BLaER1 (cell line): Measurements from ENCODE around the gene MEGF10.
"Not testable (repeated sequence)": the region's sequence is repeated elsewhere in the genome, so short reads cannot be mapped to it uniquely, and the experiment has no call there.

Source experiments
- H3K27ac ChIP-seq: shearing (Covaris generic); formaldehyde crosslinking; 2 replicates; pipeline ENCODE4 v1.8.1; 2022
- H3K27me3 ChIP-seq: shearing (Covaris generic); formaldehyde crosslinking; 2 replicates; pipeline ENCODE4 v1.8.1; 2022
- H3K36me3 ChIP-seq: shearing (Covaris generic); formaldehyde crosslinking; 2 replicates; pipeline ENCODE4 v1.8.1; 2022
- H3K4me1 ChIP-seq: shearing (Covaris generic); formaldehyde crosslinking; 2 replicates; pipeline ENCODE4 v1.8.1; 2022
- H3K4me2 ChIP-seq: shearing (Covaris generic); formaldehyde crosslinking; 2 replicates; pipeline ENCODE4 v1.8.1; 2022
- H3K4me3 ChIP-seq: shearing (Covaris generic); formaldehyde crosslinking; 2 replicates; pipeline ENCODE4 v1.8.1; 2022
- H3K9ac ChIP-seq: shearing (Covaris generic); formaldehyde crosslinking; 2 replicates; pipeline ENCODE4 v1.8.1; 2022
- H3K9me3 ChIP-seq: shearing (Covaris generic); formaldehyde crosslinking; 2 replicates; pipeline ENCODE4 v1.8.1; 2022
- H4K20me1 ChIP-seq: shearing (Covaris generic); formaldehyde crosslinking; 2 replicates; pipeline ENCODE4 v1.8.1; 2022
- Cebpa-rat ChIP-seq: shearing (Covaris generic); IDR thresholded peaks from 2 replicates; pipeline ENCODE4 v1.8.1; 2022

Gene MEGF10

GRCh38 chr5:127290019-127290945 is at the start of gene MEGF10:
MEGF10 (plus strand) TSS chr5:127290796; CDS start chr5:127331309, 40,513 bp downstream.
- Histone ChIP-seq H3K27me3 (no peaks in the 10 kb centered on the region), H3K4me2 (no peak within 1 kb of the TSS), H3K4me1 (no peaks in the 10 kb centered on the region), H3K36me3 (no peaks in the 10 kb centered on the region), H4K20me1 (no peaks in the 10 kb centered on the region), H3K9me3 (peaks cover 29% of the 10 kb centered on the region), H3K27ac (no peak within 1 kb of the TSS), H3K4me3 (no peak within 1 kb of the TSS), H3K9ac (no peak within 1 kb of the TSS)
- no peak for TF ChIP-seq Cebpa-rat

GRCh38 chr5:127243011-127243410 is 47.6 kb upstream of the MEGF10 start:
- Histone ChIP-seq H3K27ac (no peak overlapping the region), H3K9ac (no peak overlapping the region), H3K27me3 (no peaks in the 10 kb centered on the region), H3K4me3 (no peak overlapping the region), H3K9me3 (0 out of 2 replicates have a peak, but pooled peaks cover 3% of the 10 kb centered on the region), H3K4me2 (no peak overlapping the region), H3K36me3 (no peaks in the 10 kb centered on the region), H3K4me1 (no peaks in the 10 kb centered on the region), H4K20me1 (no peaks in the 10 kb centered on the region)
- no peak for TF ChIP-seq Cebpa-rat

GRCh38 chr5:127254729-127255284 is 35.8 kb upstream of the MEGF10 start:
- H3K9ac ChIP-seq: no peak overlapping the region
- H3K9me3 ChIP-seq: peaks cover 27% of the 10 kb centered on the region
- H3K4me2 ChIP-seq: no peak overlapping the region
- TF ChIP-seq Cebpa-rat: no peak
- H3K36me3 ChIP-seq: no peaks in the 10 kb centered on the region
- no peak overlapping the region for H3K27ac ChIP-seq
- no peak overlapping the region for H3K4me3 ChIP-seq
- H3K4me1 ChIP-seq: no peaks in the 10 kb centered on the region
- no peaks in the 10 kb centered on the region for H4K20me1 ChIP-seq
- H3K27me3 ChIP-seq: no peaks in the 10 kb centered on the region

- Histone ChIP-seq H3K27me3 (no peaks in the 10 kb centered on the region), H3K4me3 (no peak overlapping the region), H3K27ac (no peak overlapping the region), H3K4me2 (no peak overlapping the region), H3K9ac (no peak overlapping the region), H3K9me3 (peaks cover 27% of the 10 kb centered on the region), H3K36me3 (no peaks in the 10 kb centered on the region), H4K20me1 (no peaks in the 10 kb centered on the region), H3K4me1 (no peaks in the 10 kb centered on the region)
- TF ChIP-seq Cebpa-rat: no peak
Observed at GRCh38 chr5:127256886-127257597, 33.6 kb upstream of the MEGF10 start.

- Histone ChIP-seq H3K4me2 (no peak overlapping the region), H3K4me1 (no peaks in the 10 kb centered on the region), H3K9me3 (peaks cover 9% of the 10 kb centered on the region; the same call in 1 of the 2 replicates), H3K36me3 (no peaks in the 10 kb centered on the region), H3K9ac (no peak overlapping the region), H4K20me1 (no peaks in the 10 kb centered on the region), H3K27ac (no peak overlapping the region), H3K4me3 (no peak overlapping the region), H3K27me3 (no peaks in the 10 kb centered on the region)
- no peak for TF ChIP-seq Cebpa-rat
Observed at GRCh38 chr5:127260686-127261085, 29.9 kb upstream of the MEGF10 start.

- not testable (repeated sequence) for H3K27me3 ChIP-seq, H3K4me2 ChIP-seq, H4K20me1 ChIP-seq, H3K27ac ChIP-seq, H3K9ac ChIP-seq, H3K4me1 ChIP-seq, H3K36me3 ChIP-seq, H3K9me3 ChIP-seq, H3K4me3 ChIP-seq
Observed at GRCh38 chr5:127265473-127265872, 25.1 kb upstream of the MEGF10 start.

- not testable (repeated sequence) for H3K4me2 ChIP-seq, H3K4me1 ChIP-seq, H3K27ac ChIP-seq, H3K9ac ChIP-seq, H3K27me3 ChIP-seq, H3K4me3 ChIP-seq, H4K20me1 ChIP-seq, H3K36me3 ChIP-seq
- peaks cover 15% of the 10 kb centered on the region for H3K9me3 ChIP-seq
Observed at GRCh38 chr5:127268342-127268741, 22.3 kb upstream of the MEGF10 start.

GRCh38 chr5:127270713-127271112 is 19.9 kb upstream of the MEGF10 start:
- H4K20me1 ChIP-seq, H3K4me2 ChIP-seq, H3K4me3 ChIP-seq: not testable (repeated sequence)

GRCh38 chr5:127275641-127276193 is 14.9 kb upstream of the MEGF10 start:
- Histone ChIP-seq H3K4me2 (no peak overlapping the region), H3K9me3 (peaks cover 12% of the 10 kb centered on the region), H3K36me3 (no peaks in the 10 kb centered on the region), H3K4me1 (no peaks in the 10 kb centered on the region), H3K4me3 (no peak overlapping the region), H3K27ac (no peak overlapping the region), H3K27me3 (no peaks in the 10 kb centered on the region), H4K20me1 (no peaks in the 10 kb centered on the region), H3K9ac (no peak overlapping the region)
- no peak for TF ChIP-seq Cebpa-rat

More at GRCh38 chr5:127270713-127271112, 19.9 kb upstream of the MEGF10 start:
- H3K4me1 ChIP-seq, H3K27me3 ChIP-seq, H3K9ac ChIP-seq, H3K36me3 ChIP-seq, H3K27ac ChIP-seq: not testable (repeated sequence)
- H3K9me3 ChIP-seq: peaks cover 15% of the 10 kb centered on the region
